HG03097 (cell line): ENCODE data around the gene ARG2.
A peak's percentile ranks its signal among the peaks of the same experiment; 100 is the strongest.

Experiments
- ATAC-seq: cut with Tn5 transposase; IDR thresholded peaks from one replicate; pipeline ENCODE4 v1.9.1; 2021; ENCODE audit not compliant: unreplicated experiment, low FRiP score

ARG2 gene

GRCh38 chr14:67675219-67675582 lies 55.5 kb downstream of the ARG2 start:
- ATAC-seq, result no peak

- no peak for ATAC-seq
These were observed 59.3 kb downstream of the ARG2 start for GRCh38 chr14:67679006-67679405.

- peak; percentile 65 for ATAC-seq
These were observed 60.4 kb downstream of the ARG2 start for GRCh38 chr14:67680121-67680602.

GRCh38 chr14:67680941-67681340 lies 61.2 kb downstream of the ARG2 start:
- no peak for ATAC-seq

- no peak for ATAC-seq
These were observed 64.1 kb downstream of the ARG2 start for GRCh38 chr14:67683842-67684241.

GRCh38 chr14:67690011-67690410 lies 70.3 kb downstream of the ARG2 start:
- ATAC-seq, result no peak

GRCh38 chr14:67694791-67695393 lies 75.2 kb downstream of the ARG2 start:
- ATAC-seq, result peak; percentile 56

GRCh38 chr14:67695394-67695949 lies 75.8 kb downstream of the ARG2 start, which contains the start of gene RDH11:
TSS of gene RDH11 (minus strand) at chr14:67695764. CDS start at chr14:67695703, 61 bp downstream.
- ATAC-seq, result peak; percentile 78

- no peak for ATAC-seq
These were observed 77.3 kb downstream of the ARG2 start for GRCh38 chr14:67697006-67697405.

GRCh38 chr14:67698179-67698578 lies 78.5 kb downstream of the ARG2 start:
- no peak for ATAC-seq
